Heart left ventricle (tissue), 13 donors: ENCODE measurements around the gene FAM20C.

Experiments
- POLR2A ChIP-seq, 2 donors: fragments of 450-650 bp; IDR thresholded peaks; one replicate each; pipeline ENCODE4 v1.6.1; 2017; ENCODE audit warnings: antibody characterized with exemption in 2 of 2, mild to moderate bottlenecking in 2 of 2, moderate library complexity in 2 of 2
- TF ChIP-seq, protein P1 (sequence below), 12 donors: fragments of 200-600 bp; sonication (generic) in 4 of 12; IDR thresholded peaks; one replicate each; pipeline versions ENCODE4 v1.5.0 to v1.8.0; 2018 to 2022; ENCODE audit warnings: antibody characterized with exemption in 12 of 12, mild to moderate bottlenecking in 5 of 12
- donor health status: ischemic (EF 13 %, LVEDD 7.1; RV severe dilation, severe dysfunction).
- donor health status: DM: no; HTN: yes; CAD: no.
- donor health status: DM: no; HTN: no; CAD: no.
- donor health status: ischemic (EF 25% LVEDD 6.9; RV normal size, moderate dysfunction).
- donor health status: ischemic (EF 25% LVEDD 5.7; RV mildly dilated, moderate dysfunction).
- donor health status: ischemic (EF 35%, LVEDD 5.7; RV mildly dilated, moderate dysfunction).
- donor health status: nonischemic (EF 11% LVEDD 7.7; RV severe dilation, severe dysfunction).
- donor health status: DM: yes; HTN: yes; CAD: no.
- donor health status: PGD.
- donor health status: ischemic (EF 29% LVEDD 5.4; RV normal size, mild dysfunction).
- donor health status: nonischemic (EF 23%, LVEDD 6.1; RV moderate dilation, normal function).

DNA sequence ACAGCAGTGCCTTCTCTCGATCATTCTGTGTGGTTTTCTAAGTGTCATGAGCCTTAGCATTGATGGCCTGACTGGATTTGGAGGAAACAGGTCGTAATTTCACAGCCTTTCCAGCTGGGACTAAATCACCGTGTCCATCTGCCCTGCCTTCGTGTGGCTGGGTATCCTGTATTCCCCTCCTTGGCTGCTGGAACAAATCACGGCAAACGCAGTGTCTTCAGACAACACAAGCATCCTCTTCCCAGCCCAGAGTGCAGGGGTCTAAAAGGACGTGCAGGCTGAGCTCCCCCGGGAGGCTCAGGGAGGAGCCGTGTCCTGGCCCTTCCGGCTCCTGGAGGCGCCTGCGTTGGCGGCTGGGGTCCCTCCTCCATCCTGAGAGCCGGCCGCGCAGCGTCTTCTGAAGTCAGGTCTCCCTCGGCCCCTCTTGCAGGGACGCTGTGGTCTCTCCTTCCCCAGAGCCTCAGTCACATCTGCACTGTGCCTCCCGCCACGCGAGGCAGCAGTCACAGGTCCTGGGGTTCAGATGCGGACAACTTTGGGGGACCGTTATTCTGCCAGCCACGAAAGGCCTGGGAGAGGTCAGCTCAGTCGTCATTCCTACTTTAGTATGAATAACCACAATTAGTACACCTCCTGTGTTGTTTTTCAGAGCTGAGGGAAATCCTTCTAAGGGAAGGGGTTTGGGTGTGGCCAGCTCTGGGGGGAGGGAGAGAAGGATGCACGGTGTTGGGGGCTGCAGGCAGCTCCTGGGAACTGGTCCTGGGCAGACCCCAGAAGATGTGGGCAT, 41.1 kb downstream of the FAM20C start:
- no peak for TF ChIP-seq POLR2A (IDR thresholded peaks at IDR 0.05)
- TF ChIP-seq, protein P1, sequence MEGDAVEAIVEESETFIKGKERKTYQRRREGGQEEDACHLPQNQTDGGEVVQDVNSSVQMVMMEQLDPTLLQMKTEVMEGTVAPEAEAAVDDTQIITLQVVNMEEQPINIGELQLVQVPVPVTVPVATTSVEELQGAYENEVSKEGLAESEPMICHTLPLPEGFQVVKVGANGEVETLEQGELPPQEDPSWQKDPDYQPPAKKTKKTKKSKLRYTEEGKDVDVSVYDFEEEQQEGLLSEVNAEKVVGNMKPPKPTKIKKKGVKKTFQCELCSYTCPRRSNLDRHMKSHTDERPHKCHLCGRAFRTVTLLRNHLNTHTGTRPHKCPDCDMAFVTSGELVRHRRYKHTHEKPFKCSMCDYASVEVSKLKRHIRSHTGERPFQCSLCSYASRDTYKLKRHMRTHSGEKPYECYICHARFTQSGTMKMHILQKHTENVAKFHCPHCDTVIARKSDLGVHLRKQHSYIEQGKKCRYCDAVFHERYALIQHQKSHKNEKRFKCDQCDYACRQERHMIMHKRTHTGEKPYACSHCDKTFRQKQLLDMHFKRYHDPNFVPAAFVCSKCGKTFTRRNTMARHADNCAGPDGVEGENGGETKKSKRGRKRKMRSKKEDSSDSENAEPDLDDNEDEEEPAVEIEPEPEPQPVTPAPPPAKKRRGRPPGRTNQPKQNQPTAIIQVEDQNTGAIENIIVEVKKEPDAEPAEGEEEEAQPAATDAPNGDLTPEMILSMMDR (IDR thresholded peaks at IDR 0.05), result no peak
